HG02970 (cell line): ENCODE data around the gene AKAP13.
"Not testable (repeated sequence)": the region's sequence is repeated elsewhere in the genome, so short reads cannot be mapped to it uniquely, and the experiment has no call there.

Experiments
- ATAC-seq: cut with Tn5 transposase; IDR thresholded peaks from one replicate; pipeline ENCODE4 v1.9.1; 2021; ENCODE audit warnings: mild to moderate bottlenecking, moderate library complexity, moderate number of reproducible peaks; ENCODE audit not compliant: unreplicated experiment, low FRiP score

AKAP13 gene

DNA sequence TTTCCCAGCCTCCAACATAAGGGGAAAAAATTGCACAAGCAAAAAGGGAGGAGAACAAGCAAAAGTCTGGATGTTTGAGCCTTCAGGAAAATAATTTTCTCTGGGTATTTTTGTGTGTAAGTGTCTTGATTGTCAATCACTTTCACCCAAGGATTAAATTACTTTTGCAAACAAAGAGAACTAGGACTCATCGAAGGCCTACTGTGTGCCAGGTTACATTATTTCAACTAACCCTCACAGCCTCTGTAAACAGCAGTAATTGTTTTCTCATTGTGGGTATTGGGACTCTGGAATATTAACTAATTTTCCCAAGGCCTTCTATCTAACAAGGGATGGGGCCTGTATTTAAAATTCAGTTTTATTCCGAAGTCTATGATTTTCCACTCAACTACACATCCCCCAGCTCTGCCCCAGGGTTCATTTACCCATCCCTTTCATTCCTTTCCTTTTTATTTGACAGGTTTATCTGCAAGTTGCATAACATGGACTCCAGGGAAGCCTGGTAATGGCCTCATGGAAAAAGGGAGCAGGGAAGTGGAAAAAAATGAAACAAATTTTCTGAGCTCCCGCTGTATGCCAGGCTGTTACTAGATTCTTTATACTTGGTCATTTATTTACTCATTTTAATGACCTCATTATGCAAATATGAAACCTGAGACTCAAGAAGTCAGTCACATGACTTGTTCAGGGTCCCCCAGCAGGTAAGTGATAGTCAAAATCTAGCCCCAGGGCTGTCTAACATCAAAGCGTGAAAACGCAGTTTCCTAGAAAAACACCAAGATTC, 32.9 kb upstream of the AKAP13 start:
- not testable (repeated sequence) for ATAC-seq

DNA sequence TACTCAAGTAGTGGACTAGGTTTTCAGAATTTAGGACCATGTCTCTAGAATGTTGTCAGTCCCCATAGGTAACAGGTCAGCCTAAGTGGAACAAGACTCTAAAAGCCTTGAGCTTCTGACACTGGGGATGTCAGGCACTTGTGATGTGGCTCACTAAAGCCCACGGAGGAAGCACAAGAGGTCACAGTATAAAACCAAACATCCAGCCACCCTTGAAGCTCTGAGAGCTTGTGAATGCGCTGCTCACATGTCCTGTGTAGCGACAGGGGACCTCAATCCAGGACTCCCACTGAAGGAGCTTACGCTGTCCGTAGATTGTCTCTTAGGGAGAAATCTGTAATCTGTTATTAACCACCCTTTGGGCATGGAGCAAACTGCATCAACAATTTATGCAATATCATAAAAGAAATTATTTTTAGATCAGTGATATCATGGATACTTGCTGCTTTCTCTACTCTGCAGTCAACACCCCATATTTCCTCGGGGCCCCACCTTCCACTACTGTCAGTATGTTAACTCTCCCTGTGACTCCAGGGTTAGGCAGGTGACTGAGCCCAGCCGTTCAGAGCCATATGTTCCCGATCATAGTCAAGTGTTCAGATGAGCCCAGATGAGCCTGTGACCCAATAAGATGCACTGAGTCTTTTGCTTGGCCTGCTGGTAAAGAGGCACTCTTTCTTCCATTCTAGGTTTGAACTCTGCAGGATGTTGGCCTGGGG, 32.2 kb upstream of the AKAP13 start:
- not testable (repeated sequence) for ATAC-seq

DNA sequence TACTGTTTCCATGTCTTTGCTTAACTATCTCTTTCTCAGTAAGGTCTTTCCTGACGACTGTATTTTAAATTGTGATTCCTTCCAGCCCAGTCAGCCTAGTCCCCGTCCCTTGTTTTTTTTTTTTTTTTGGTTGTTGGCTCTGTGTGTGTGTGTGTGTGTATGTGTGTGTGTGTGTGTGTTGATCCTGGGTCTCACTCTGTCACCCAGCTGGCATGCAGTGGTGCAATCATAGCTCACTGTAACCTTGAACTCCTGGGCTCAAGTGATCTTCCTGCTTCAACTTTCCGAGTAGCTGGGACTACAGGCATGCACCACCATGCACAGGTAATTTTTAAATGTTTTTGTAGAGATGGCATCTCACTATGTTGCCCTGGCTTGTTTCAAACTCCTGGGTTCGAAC, 31.3 kb upstream of the AKAP13 start:
- ATAC-seq: not testable (repeated sequence)

DNA sequence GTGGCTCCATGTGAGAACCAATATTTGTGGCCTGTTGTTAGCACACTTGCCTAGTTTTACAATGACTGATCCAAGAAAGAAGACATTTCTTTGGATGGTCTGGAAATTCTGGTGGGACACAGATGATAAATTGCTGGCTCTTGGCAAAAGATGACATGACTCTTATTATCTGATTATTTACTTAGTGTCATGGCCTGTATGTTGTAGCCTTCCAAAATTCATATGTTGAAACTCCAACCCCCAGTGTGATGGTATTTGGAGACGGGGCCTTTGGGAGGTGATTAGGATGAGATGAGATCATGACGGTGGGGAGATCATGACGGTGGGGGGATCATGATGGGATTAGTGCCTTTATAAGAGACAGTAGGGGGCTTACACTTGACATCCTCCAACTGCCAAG, 30.0 kb upstream of the AKAP13 start:
- ATAC-seq: no peak

GRCh38 chr15:85351501-85351900, 28.9 kb upstream of the AKAP13 start:
- not testable (repeated sequence) for ATAC-seq

- ATAC-seq: no peak
Observed at GRCh38 chr15:85351965-85352364, 28.4 kb upstream of the AKAP13 start.

GRCh38 chr15:85353516-85353915, 26.9 kb upstream of the AKAP13 start:
- ATAC-seq: no peak

DNA sequence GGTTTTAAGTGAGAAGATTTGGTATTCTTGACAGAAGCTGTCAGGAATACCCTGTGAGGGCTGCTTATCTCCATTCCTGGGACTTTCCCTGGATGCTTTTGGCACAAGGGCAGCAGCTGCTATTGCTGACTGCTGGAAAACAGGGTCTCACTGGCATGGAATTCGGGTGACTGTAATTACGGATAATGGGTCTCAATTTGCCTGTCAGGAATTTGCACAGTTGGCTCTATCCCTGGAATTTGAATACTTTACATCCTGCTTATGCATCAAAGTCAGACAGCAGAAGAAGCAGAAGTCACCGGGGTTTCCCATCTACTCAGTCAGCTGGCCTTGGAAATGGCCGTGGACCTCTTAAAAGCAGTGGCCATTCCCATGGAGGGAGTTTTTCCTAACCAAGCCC, 25.9 kb upstream of the AKAP13 start:
- no peak for ATAC-seq

- ATAC-seq: no peak
Observed at GRCh38 chr15:85354948-85355347, 25.5 kb upstream of the AKAP13 start.

DNA sequence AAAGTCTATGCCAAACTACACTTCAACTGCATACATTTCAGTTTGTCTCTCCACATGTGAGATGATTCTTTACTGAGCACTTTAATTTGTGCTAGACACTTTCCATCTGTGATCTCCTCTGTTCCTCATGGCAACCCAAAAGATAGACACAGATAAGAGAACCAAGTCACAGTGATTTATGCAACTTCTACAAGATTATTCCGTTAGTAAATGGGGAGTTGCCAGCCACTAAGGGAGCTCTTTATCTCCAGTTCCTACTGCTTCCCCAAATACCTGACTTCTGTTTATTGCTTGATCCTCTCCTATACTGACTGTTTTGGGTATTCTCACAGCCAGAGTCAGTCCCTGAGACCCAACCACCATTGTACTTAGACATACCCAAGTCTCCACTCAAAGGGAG, 24.1 kb upstream of the AKAP13 start:
- no peak for ATAC-seq

GRCh38 chr15:85361323-85361722, 19.1 kb upstream of the AKAP13 start:
- ATAC-seq: no peak

DNA sequence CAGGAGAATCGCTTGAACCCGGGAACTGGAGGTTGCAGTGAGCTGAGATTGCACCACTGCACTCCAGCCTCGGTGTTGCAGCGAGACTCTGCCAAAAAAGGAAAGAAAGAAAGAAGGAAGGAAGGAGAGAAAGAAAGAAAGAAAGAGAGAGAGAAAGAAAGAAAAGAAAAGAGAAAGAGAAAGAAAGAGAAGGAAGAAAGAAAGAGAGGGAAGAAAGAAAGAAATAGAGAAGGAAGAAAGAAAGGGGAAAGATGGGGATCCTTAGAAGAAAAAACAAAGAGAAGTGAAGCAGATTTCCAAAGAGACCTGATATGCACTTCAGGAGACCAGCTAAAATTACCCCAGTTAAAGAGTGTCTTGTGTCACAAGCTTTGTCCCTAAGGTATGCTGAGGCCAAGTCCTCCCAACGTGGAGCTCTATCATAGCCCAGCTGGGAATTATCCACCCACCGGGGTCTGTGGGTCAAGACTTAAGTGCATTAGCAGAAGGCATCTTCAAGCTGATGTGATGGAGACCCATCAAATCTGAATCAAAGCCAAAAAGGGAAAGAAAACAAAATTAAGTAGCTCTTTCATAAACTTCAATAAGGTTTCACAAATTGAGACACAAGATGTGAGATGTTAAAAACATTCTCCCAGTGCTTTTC, 17.8 kb upstream of the AKAP13 start:
- no peak for ATAC-seq

DNA sequence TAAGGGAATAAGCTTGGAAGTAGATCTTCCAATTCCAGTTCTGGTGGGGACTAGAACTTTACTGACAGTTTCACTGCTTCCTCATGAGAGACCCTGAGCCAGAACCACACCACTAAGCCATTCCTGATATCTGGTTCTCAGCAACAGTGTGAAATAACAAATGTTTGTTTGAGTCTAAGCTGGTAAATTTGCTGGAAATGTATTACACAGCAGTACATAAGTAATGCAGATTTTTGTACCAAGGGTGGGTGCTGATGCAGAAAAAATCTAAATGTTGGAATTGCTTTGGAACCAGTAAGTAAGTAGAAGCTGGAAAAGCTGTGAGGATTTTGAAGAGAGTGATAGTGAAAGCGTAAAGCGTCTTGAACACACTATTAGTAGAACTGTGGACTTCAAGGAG, 14.4 kb upstream of the AKAP13 start:
- no peak for ATAC-seq

- no peak for ATAC-seq
Observed at GRCh38 chr15:85367741-85368140, 12.7 kb upstream of the AKAP13 start.

DNA sequence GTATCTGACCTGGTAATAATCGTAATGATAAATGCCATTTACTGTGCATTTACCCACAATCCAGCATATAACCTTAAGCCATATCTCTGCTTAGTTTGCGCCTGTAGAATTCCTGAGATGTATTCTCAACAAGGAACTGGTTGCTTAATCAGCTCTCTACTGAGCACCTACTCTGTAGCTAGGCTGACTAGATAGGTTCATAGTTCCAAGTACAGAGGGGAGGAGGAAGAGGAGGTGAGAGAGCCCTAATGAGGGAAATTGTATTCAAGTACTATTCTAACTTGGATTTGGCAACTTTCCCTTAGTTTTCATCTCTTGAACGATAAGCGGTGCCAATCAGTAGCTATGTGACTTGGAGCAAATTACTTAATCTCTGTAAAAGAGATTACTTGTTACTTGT, 5.6 kb upstream of the AKAP13 start:
- no peak for ATAC-seq

DNA sequence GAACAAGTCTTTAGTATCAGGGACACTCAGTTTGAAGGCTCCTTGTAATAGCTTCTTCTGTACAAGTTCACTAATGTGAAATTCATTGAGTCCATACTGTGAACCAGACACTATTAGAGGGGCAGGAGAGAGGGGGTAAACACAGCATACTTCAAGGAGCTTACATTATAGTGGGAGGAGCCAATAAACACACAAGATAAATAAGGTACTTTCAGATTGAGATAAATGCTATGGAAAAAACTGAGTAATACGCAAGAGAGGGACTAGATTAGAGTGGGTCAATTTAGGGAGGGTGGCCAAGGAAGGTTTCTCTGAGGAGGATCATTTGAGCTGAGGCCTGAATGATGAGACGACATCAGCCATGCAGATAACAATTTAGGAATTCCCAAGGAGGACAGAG, 3.1 kb upstream of the AKAP13 start:
- ATAC-seq: no peak

- ATAC-seq: no peak
Observed at GRCh38 chr15:85377986-85378385, 2.4 kb upstream of the AKAP13 start.

- no peak for ATAC-seq
Observed at GRCh38 chr15:85379403-85380131, 836 bp upstream of the AKAP13 start.

GRCh38 chr15:85380812-85381642, 624 bp downstream of the AKAP13 start:
- peak; percentile 45 for ATAC-seq
